ENCODE results near the gene HEYL. TPM values are rescaled to one million over a fixed set of nuclear protein-coding genes. Genes with fewer than 3 reads are reported as not detected.

HEYL gene
- total and polyA plus RNA-seq, 9 donors, result 1.8 to 27.2 (median 11.3) TPM

DNA sequence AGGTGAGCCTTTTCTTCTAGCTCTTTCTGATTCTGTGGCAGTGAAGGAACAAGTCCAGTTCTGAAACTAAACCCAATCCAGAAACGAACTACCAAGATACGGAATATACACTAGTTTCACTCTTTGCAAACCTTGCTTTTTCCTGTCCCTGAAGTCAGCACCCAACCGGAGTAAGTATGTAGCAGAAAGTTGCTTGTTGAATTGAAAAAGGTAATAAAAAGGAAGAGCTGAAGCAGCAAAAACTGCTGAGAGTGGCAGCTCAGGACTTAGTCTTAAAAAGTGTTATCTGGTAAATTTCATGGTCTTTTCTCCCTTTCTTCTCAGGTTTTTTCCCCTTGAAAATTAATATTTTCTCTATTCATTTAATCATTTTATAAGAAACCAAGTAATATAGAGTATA lies 41.9 kb upstream of the HEYL start:
- Histone ChIP-seq H3K36me3 (no peaks in the 10 kb centered on the region), H3K4me3 (no peak overlapping the region), H3K27ac (no peak overlapping the region), H3K4me1 (ENCODE audit: insufficient read depth) (peaks cover 3% of the 10 kb centered on the region), H3K9me3 (no peaks in the 10 kb centered on the region), H3K27me3 (no peaks in the 10 kb centered on the region)
- no peak for DNase-seq
- intact Hi-C loops (cut with DNase I), result loop anchor here in 1 of 4 donors (10.0 kb wide), 1 partner anchor 1424 kb away; no protein-coding TSS in a partner anchor
- TF ChIP-seq POLR2A (IDR thresholded peaks at IDR 0.05), result no peak
- TF ChIP-seq EP300 (IDR thresholded peaks at IDR 0.05), result no peak
- TF ChIP-seq, protein P1, sequence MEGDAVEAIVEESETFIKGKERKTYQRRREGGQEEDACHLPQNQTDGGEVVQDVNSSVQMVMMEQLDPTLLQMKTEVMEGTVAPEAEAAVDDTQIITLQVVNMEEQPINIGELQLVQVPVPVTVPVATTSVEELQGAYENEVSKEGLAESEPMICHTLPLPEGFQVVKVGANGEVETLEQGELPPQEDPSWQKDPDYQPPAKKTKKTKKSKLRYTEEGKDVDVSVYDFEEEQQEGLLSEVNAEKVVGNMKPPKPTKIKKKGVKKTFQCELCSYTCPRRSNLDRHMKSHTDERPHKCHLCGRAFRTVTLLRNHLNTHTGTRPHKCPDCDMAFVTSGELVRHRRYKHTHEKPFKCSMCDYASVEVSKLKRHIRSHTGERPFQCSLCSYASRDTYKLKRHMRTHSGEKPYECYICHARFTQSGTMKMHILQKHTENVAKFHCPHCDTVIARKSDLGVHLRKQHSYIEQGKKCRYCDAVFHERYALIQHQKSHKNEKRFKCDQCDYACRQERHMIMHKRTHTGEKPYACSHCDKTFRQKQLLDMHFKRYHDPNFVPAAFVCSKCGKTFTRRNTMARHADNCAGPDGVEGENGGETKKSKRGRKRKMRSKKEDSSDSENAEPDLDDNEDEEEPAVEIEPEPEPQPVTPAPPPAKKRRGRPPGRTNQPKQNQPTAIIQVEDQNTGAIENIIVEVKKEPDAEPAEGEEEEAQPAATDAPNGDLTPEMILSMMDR (IDR thresholded peaks at IDR 0.05), result no peak
- 73 to 86% (median 79%) methylated on average over 3 of the region's 3 CpGs for WGBS, 3 donors

GRCh38 chr1:39680751-39681150 lies 41.3 kb upstream of the HEYL start:
- Histone ChIP-seq H3K4me1 (ENCODE audit: insufficient read depth) (peaks cover 3% of the 10 kb centered on the region), H3K9me3 (no peaks in the 10 kb centered on the region), H3K27ac (no peak overlapping the region), H3K4me3 (no peak overlapping the region), H3K36me3 (no peaks in the 10 kb centered on the region), H3K27me3 (no peaks in the 10 kb centered on the region)
- WGBS, 3 donors, result 82 to 85% (median 84%) methylated on average over 4 of the region's 4 CpGs
- no peak for DNase-seq
- TF ChIP-seq, protein P1 (IDR thresholded peaks at IDR 0.05), result no peak
- TF ChIP-seq EP300 (IDR thresholded peaks at IDR 0.05) (no peak), POLR2A (IDR thresholded peaks at IDR 0.05) (no peak)
- intact Hi-C loops (cut with DNase I), result loop anchor here in 1 of 4 donors (10.0 kb wide), 1 partner anchor 1424 kb away; no protein-coding TSS in a partner anchor

DNA sequence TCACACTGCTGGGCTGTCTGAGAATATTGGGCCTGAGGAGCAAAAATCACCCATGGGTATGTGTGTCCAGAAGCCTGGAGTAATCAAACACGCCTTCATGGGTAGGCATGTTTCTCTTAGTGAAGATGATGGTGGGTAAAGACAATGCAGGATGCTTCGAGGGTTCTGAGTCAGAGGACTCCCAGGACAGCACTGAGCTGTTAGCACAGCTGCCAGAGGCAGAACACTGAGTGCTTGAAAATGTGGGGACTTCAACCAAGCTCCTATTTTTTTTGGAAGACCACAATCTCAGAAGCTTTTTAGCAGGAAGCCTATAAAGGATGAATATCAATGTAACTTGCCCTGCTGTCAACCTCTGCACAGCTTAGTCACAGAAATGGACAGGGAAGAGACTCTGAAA lies 40.4 kb upstream of the HEYL start:
- H3K36me3 ChIP-seq, result no peaks in the 10 kb centered on the region
- no peak for DNase-seq
- no peak overlapping the region for H3K4me3 ChIP-seq
- TF ChIP-seq POLR2A (IDR thresholded peaks at IDR 0.05) (no peak), EP300 (IDR thresholded peaks at IDR 0.05) (no peak)
- TF ChIP-seq, protein P1 (IDR thresholded peaks at IDR 0.05), result no peak
- intact Hi-C loops (cut with DNase I), result loop anchor here in 1 of 4 donors (10.0 kb wide), 1 partner anchor 1425 kb away; no protein-coding TSS in a partner anchor
- WGBS, 3 donors, result 74 to 87% (median 81%) methylated on average over 2 of the region's 2 CpGs
- no peaks in the 10 kb centered on the region for H3K9me3 ChIP-seq
- no peak overlapping the region for H3K27ac ChIP-seq
- H3K4me1 ChIP-seq (ENCODE audit: insufficient read depth), result peaks cover 3% of the 10 kb centered on the region
- H3K27me3 ChIP-seq, result no peaks in the 10 kb centered on the region

DNA sequence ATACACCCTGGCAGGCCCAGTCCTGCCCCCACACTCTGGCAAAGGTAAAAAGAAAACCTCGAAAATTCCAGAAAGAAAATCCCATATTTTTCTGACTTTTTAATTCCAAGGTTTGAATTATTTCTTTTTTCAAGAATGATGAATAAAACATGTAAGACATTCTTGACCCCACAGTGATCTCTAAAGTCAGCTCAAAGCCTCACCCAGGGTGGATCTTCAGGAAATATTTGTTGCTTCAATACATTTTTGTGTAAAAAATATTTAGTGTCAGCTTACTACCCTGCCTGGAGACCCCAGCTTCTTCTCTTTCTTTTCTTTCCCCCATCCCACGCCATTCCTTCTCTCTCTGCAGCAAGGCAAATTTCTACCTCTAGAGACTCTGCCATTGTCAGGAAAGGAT lies 39.4 kb upstream of the HEYL start:
- H3K4me3 ChIP-seq, result no peak overlapping the region
- intact Hi-C loops (cut with DNase I), result no loop called here
- H3K27me3 ChIP-seq, result no peaks in the 10 kb centered on the region
- WGBS, 3 donors, result 60 to 75% (median 65%) methylated on average over 2 of the region's 2 CpGs
- peaks cover 3% of the 10 kb centered on the region for H3K4me1 ChIP-seq (ENCODE audit: insufficient read depth)
- TF ChIP-seq, protein P1 (IDR thresholded peaks at IDR 0.05), result no peak
- TF ChIP-seq EP300 (IDR thresholded peaks at IDR 0.05), result no peak
- no peak for TF ChIP-seq POLR2A (IDR thresholded peaks at IDR 0.05)
- H3K36me3 ChIP-seq, result no peaks in the 10 kb centered on the region
- H3K27ac ChIP-seq, result no peak overlapping the region
- H3K9me3 ChIP-seq, result no peaks in the 10 kb centered on the region
- DNase-seq, result no peak
